ENCODE measurements around the gene ZBTB17. TPM values are rescaled to one million over a fixed set of nuclear protein-coding genes. Genes with fewer than 3 reads are reported as not detected.
A peak's percentile ranks its signal among the peaks of the same experiment; 100 is the strongest.

The ZBTB17 gene
- total and polyA plus RNA-seq, 10 of the 15 experiments (the other 5 are each of a cell fraction or from before 2014, with no cell fraction given) = 0.87 to 59.4 (median 38.7) TPM

GRCh38 chr1:15963968-15964648, 11.8 kb downstream of the ZBTB17 start:
- peaks cover 5 to 10% of the 10 kb centered on the region in 2 experiments; a peak in 3 of 4 replicates for H3K36me3 ChIP-seq (ENCODE audit: control insufficient read depth in 2 of 2, insufficient read depth in 2 of 2, low read length in 1 of 2)
- 8% methylated on average over 10 of the region's 10 CpGs for WGBS (ENCODE audit: insufficient coverage, insufficient replicate concordance, low lambda C conversion rate, missing lambda C conversion rate)
- no peaks in the 10 kb centered on the region for H4K20me1 ChIP-seq (ENCODE audit: control insufficient read depth, insufficient read depth)
- no peaks in the 10 kb centered on the region for H3K27me3 ChIP-seq (replicated peaks in 1 of 2; ENCODE audit: control insufficient read depth in 2 of 2, insufficient read depth in 2 of 2, low read length in 1 of 2)
- CTCF ChIA-PET = interaction anchor here (1.0 to 10.1 kb wide), 9 partner anchors 10 to 161 kb away, joined by 3 to 68 read pairs (median 4); partner anchors contain the start of genes UQCRHL and ZBTB17
- POLR2A ChIA-PET = interaction anchor here (0.6 to 5.4 kb wide), 15 partner anchors 9 to 267 kb away, joined by 3 to 47 read pairs (median 3); partner anchors contain the start of genes SPEN and ZBTB17
- H3K4me1 ChIP-seq (ENCODE audit: control insufficient read depth, insufficient read depth, low read length) = peaks cover 55% of the 10 kb centered on the region
- DNase-seq (ENCODE audit: low read depth, low spot score) (no peak), ATAC-seq (peak; percentile 59), FAIRE-seq (peak; percentile 84)
- H3K27ac ChIP-seq (ENCODE audit: control insufficient read depth, insufficient read depth) = peak overlapping the region; percentile 87
- no peak overlapping the region for H2AFZ ChIP-seq (ENCODE audit: control insufficient read depth, low read depth, low read length)
- in situ Hi-C loops (cut with MboI) = no loop called here
- SMC1A ChIA-PET (ENCODE audit: uncharacterized antibody, unreplicated experiment) = interaction anchor here (0.6 to 9.1 kb wide), 13 partner anchors 11 to 461 kb away, joined by 3 to 78 read pairs (median 3); partner anchors contain the start of gene ZBTB17
- peaks cover 3% of the 10 kb centered on the region; the same call in 2 of the 3 replicates for H3K9me3 ChIP-seq (replicated peaks; ENCODE audit: control insufficient read depth, insufficient read depth, low read length)
- H3K79me2 ChIP-seq (ENCODE audit: control insufficient read depth, insufficient read depth, low read length) = peaks cover 31% of the 10 kb centered on the region
- H3K4me3 ChIP-seq = peak overlapping the region; percentile 43
- intact Hi-C loops (cut with micrococcal nuclease; ENCODE audit: unreplicated experiment) = no loop called here
- BruUV-seq (replicated peaks) = no TSS peak
- RAD21 ChIA-PET (ENCODE audit: unreplicated experiment) = interaction anchor here (0.7 to 9.8 kb wide), 11 partner anchors 11 to 716 kb away, joined by 3 to 116 read pairs (median 6); partner anchors contain the start of genes SPEN and ZBTB17
- peak overlapping the region; percentile 38; the same call in 1 of the 2 replicates for H3K9ac ChIP-seq (ENCODE audit: control insufficient read depth, insufficient read depth, low read length)
- H3K4me2 ChIP-seq (ENCODE audit: control insufficient read depth, insufficient read depth) = peak overlapping the region; percentile 99
- peak; percentile 75 for TF ChIP-seq DPF2 (IDR thresholded peaks at IDR 0.05)
- no peak for TF ChIP-seq CBX3 (IDR thresholded peaks at IDR 0.05; ENCODE audit: borderline replicate concordance, low read depth)
- TF ChIP-seq FOXM1 (IDR thresholded peaks at IDR 0.05; ENCODE audit: low read depth, low read length) = 0 out of 2 replicates have a peak, but pooled peaks have one; percentile 45
- TF ChIP-seq RAD51 (IDR thresholded peaks at IDR 0.05) = no peak; the same call in 1 of the 2 replicates
- TF ChIP-seq RAD21 (IDR thresholded peaks at IDR 0.05; ENCODE audit: insufficient read depth, low read depth, low read length) = 0 out of 2 replicates have a peak, but pooled peaks have one; percentile 10
- peak; percentile 33; the same call in 1 of the 2 replicates for TF ChIP-seq SPI1 (IDR thresholded peaks at IDR 0.05; ENCODE audit: borderline replicate concordance, insufficient read depth, low read depth, low read length)
- TF ChIP-seq CEBPZ (IDR thresholded peaks at IDR 0.05; ENCODE audit: low read depth, low read length) = no peak
- TF ChIP-seq E2F4 (IDR thresholded peaks at IDR 0.05; ENCODE audit: low read depth, low read length) = no peak
- peak; percentile 50 for TF ChIP-seq NFIC (IDR thresholded peaks at IDR 0.05; ENCODE audit: low read depth, low read length)
- TF ChIP-seq MTA2 (IDR thresholded peaks at IDR 0.05; ENCODE audit: low read depth) = peak; percentile 91
- TF ChIP-seq SMARCA5 (IDR thresholded peaks at IDR 0.05) = peak; percentile 91
- peak; percentile 85 for TF ChIP-seq MEF2B (IDR thresholded peaks at IDR 0.05; ENCODE audit: partially characterized antibody, poor library complexity, severe bottlenecking)
- peak; percentile 82 for TF ChIP-seq ATF7 (IDR thresholded peaks at IDR 0.05; ENCODE audit: low read depth)
- TF ChIP-seq EP300 (IDR thresholded peaks at IDR 0.05; ENCODE audit: borderline replicate concordance in 1 of 2, control insufficient read depth in 1 of 2, low read depth in 2 of 2, low read length in 2 of 2) = peak; percentile 40 to 60; a peak in 3 of 4 replicates
- TF ChIP-seq RELB (IDR thresholded peaks at IDR 0.05; ENCODE audit: low read depth) = peak; percentile 65; the same call in 1 of the 2 replicates
- TF ChIP-seq MEF2A (IDR thresholded peaks at IDR 0.05; ENCODE audit: insufficient read depth, low read depth, low read length) = peak; percentile 90
